H1 (cell line): Measurements from ENCODE around the gene YEATS4. TPM values are rescaled to one million over a fixed set of nuclear protein-coding genes. Genes with fewer than 3 reads are reported as not detected.

ENCODE experiments used
- CTCF ChIA-PET: fragments of 300-600 bp; sonication (Branson Sonifier 250); formaldehyde crosslinking; loops from one replicate; lab custom pipeline; 2021; ENCODE audit not compliant: partially characterized antibody; lab: Charles Lee
- POLR2A ChIA-PET: fragments of 300-600 bp; sonication (Branson Sonifier 250); formaldehyde crosslinking; loops from one replicate; lab custom pipeline; 2021; ENCODE audit warnings: inconsistent platforms; ENCODE audit not compliant: partially characterized antibody; lab: Charles Lee
- DNase-seq, 2 experiments: peaks; one replicate each; pipeline versions ENCODE4 v3.0.0 to v3.0.0-alpha.2; 2010 to 2022; ENCODE audit warnings: low spot score in 2 of 2, low read depth in 1 of 2, mixed read lengths in 1 of 2
- FAIRE-seq: peaks from 2 replicates; lab custom pipeline; 2011; peaks lifted over from hg19 to GRCh38; lab: Jason Lieb, UNC
- H2AFZ ChIP-seq: 2 replicates; pipeline ENCODE4 v1.8.1; 2012; ENCODE audit warnings: low read length, inconsistent platforms
- H2AK5ac ChIP-seq: 2 replicates; pipeline ENCODE4 v1.6.1; 2013; ENCODE audit warnings: low read depth, low read length
- H2BK120ac ChIP-seq: replicated peaks from 2 replicates; pipeline ENCODE3; 2013; ENCODE audit warnings: low read depth, low read length, inconsistent platforms
- H2BK12ac ChIP-seq: 2 replicates; pipeline ENCODE4 v1.6.1; 2013; ENCODE audit warnings: low read depth, low read length
- H2BK15ac ChIP-seq: 2 replicates; pipeline ENCODE4 v1.6.1; 2013; ENCODE audit warnings: low read length
- H2BK20ac ChIP-seq: 2 replicates; pipeline ENCODE4 v1.6.1; 2013; ENCODE audit warnings: low read length
- H2BK5ac ChIP-seq: 2 replicates; pipeline ENCODE4 v1.6.1; 2013; ENCODE audit warnings: low read depth, low read length
- H3K14ac ChIP-seq: 2 replicates; pipeline ENCODE4 v1.6.1; 2013; ENCODE audit warnings: inconsistent platforms; ENCODE audit not compliant: insufficient read length
- H3K18ac ChIP-seq: 2 replicates; pipeline ENCODE4 v1.6.1; 2013; ENCODE audit warnings: low read length; ENCODE audit errors: extremely low read depth
- H3K23ac ChIP-seq: 2 replicates; pipeline ENCODE4 v1.6.1; 2013; ENCODE audit warnings: inconsistent platforms; ENCODE audit not compliant: insufficient read length
- H3K23me2 ChIP-seq: 2 replicates; pipeline ENCODE4 v1.6.1; 2013; ENCODE audit warnings: low read depth, low read length
- H3K27ac ChIP-seq: 2 replicates; pipeline ENCODE4 v1.6.1; 2011; ENCODE audit warnings: low read depth, low read length, inconsistent platforms
- H3K27me3 ChIP-seq, 4 experiments: replicated peaks in 1 of 4; 1 replicate in 1 of 4; 2 replicates in 3 of 4; pipeline versions ENCODE4 v1.6.1 to v1.8.1; 2011 to 2013; ENCODE audit warnings: low read length in 3 of 4, mild to moderate bottlenecking in 3 of 4, inconsistent platforms in 2 of 4, mixed read lengths in 2 of 4, moderate library complexity in 1 of 4; ENCODE audit not compliant: control insufficient read depth in 3 of 4, insufficient read depth in 3 of 4; ENCODE audit errors: extremely low read depth in 1 of 4
- H3K36me3 ChIP-seq, 4 experiments: 2 replicates each; pipeline versions ENCODE4 v1.6.1 to v1.8.1; 2011 to 2013; ENCODE audit warnings: mild to moderate bottlenecking in 4 of 4, low read length in 3 of 4, moderate library complexity in 2 of 4, control low read depth in 1 of 4, inconsistent platforms in 1 of 4; ENCODE audit not compliant: insufficient read depth in 4 of 4, control insufficient read depth in 2 of 4
- H3K4ac ChIP-seq: replicated peaks from 2 replicates; pipeline ENCODE3; 2013; ENCODE audit warnings: low read length, low read depth, mixed read lengths, inconsistent platforms; ENCODE audit not compliant: insufficient read length
- H3K4me1 ChIP-seq, 4 experiments: replicated peaks in 1 of 4; 1 replicate in 1 of 4; 2 replicates in 3 of 4; pipeline versions ENCODE4 v1.6.1 to v1.8.1; 2011 to 2013; ENCODE audit warnings: low read length in 3 of 4, inconsistent platforms in 2 of 4, mixed read lengths in 1 of 4; ENCODE audit not compliant: insufficient read depth in 4 of 4, control insufficient read depth in 3 of 4
- H3K4me2 ChIP-seq, 2 experiments: 2 replicates each; pipeline versions ENCODE4 v1.6.1 to v1.8.1; 2011 to 2013; ENCODE audit warnings: low read depth in 2 of 2, low read length in 2 of 2, control low read depth in 1 of 2, inconsistent platforms in 1 of 2, mild to moderate bottlenecking in 1 of 2; ENCODE audit not compliant: insufficient read depth in 1 of 2
- H3K4me3 ChIP-seq, 4 experiments: fragments of 200-600, 300-600 bp in 1 of 4; sonication (generic), shearing (Covaris generic), sonication (Bioruptor Twin) in 1 of 4; 2 replicates each; pipeline versions ENCODE4 v1.5.1 to v1.8.1; 2011 to 2016; ENCODE audit warnings: low read length in 4 of 4, low read depth in 3 of 4, control low read depth in 2 of 4, inconsistent platforms in 2 of 4, mild to moderate bottlenecking in 2 of 4, mixed read lengths in 1 of 4, moderate library complexity in 1 of 4; ENCODE audit not compliant: insufficient read depth in 2 of 4; ENCODE audit errors: extremely low read depth in 1 of 4
- H3K56ac ChIP-seq: replicated peaks from 2 replicates; pipeline ENCODE3; 2013; ENCODE audit warnings: low read depth, mild to moderate bottlenecking, mixed read lengths, low read length, inconsistent platforms; ENCODE audit not compliant: insufficient read length
- H3K79me1 ChIP-seq: 2 replicates; pipeline ENCODE4 v1.6.1; 2013; ENCODE audit warnings: low read depth, low read length, control low read depth
- H3K79me2 ChIP-seq, 2 experiments: 2 replicates each; pipeline versions ENCODE4 v1.6.1 to v1.8.1; 2012 to 2013; ENCODE audit warnings: low read length in 2 of 2, mild to moderate bottlenecking in 2 of 2, inconsistent platforms in 1 of 2; ENCODE audit not compliant: insufficient read depth in 2 of 2, control insufficient read depth in 1 of 2
- H3K9ac ChIP-seq, 4 experiments: replicated peaks in 1 of 4; 1 replicate in 1 of 4; 2 replicates in 3 of 4; pipeline versions ENCODE4 v1.6.1 to v1.8.1; 2011 to 2013; ENCODE audit warnings: low read depth in 3 of 4, low read length in 3 of 4, control low read depth in 2 of 4, mild to moderate bottlenecking in 2 of 4, moderate library complexity in 2 of 4, inconsistent platforms in 1 of 4; ENCODE audit errors: extremely low read depth in 1 of 4
- H3K9me3 ChIP-seq, 2 experiments: 2 replicates each; pipeline versions ENCODE4 v1.6.1 to v1.8.1; 2012 to 2013; ENCODE audit warnings: mild to moderate bottlenecking in 2 of 2, moderate library complexity in 2 of 2, control low read depth in 1 of 2, inconsistent platforms in 1 of 2, low read depth in 1 of 2, low read length in 1 of 2, mixed read lengths in 1 of 2; ENCODE audit not compliant: insufficient read depth in 2 of 2
- H4K20me1 ChIP-seq, 2 experiments: replicated peaks in 1 of 2; 2 replicates each; pipeline versions ENCODE3 to v1.8.1; 2011 to 2013; ENCODE audit warnings: inconsistent platforms in 2 of 2, low read length in 2 of 2, mild to moderate bottlenecking in 1 of 2; ENCODE audit not compliant: insufficient read depth in 2 of 2, control insufficient read depth in 1 of 2
- H4K5ac ChIP-seq: 2 replicates; pipeline ENCODE4 v1.6.1; 2013; ENCODE audit warnings: low read length, low read depth, mixed read lengths, inconsistent platforms; ENCODE audit not compliant: insufficient read length
- H4K8ac ChIP-seq: 2 replicates; pipeline ENCODE4 v1.8.0; 2013; ENCODE audit warnings: mild to moderate bottlenecking, moderate library complexity, low read length, inconsistent platforms; ENCODE audit not compliant: insufficient read depth; ENCODE audit errors: extremely low read depth
- H4K91ac ChIP-seq: replicated peaks from 2 replicates; pipeline ENCODE3; 2013; ENCODE audit warnings: low read length, mixed read lengths, inconsistent platforms; ENCODE audit not compliant: insufficient read length
- BACH1 ChIP-seq: IDR thresholded peaks from 2 replicates; pipeline ENCODE4 v1.6.1; 2012; ENCODE audit warnings: low read length, improper control_type of control experiment
- BRCA1 ChIP-seq: IDR thresholded peaks from 2 replicates; pipeline ENCODE4 v1.6.1; 2012; ENCODE audit warnings: low read depth, low read length, improper control_type of control experiment
- CBX8 ChIP-seq: fragments of 300-800, 300-1000 bp; sonication (generic); IDR thresholded peaks from 2 replicates; pipeline ENCODE4 v1.7.1; 2016; ENCODE audit warnings: low read depth, low read length, borderline replicate concordance
- CHD2 ChIP-seq: IDR thresholded peaks from 2 replicates; pipeline ENCODE4 v1.6.1; 2012; ENCODE audit warnings: low read length, improper control_type of control experiment
- CREB1 ChIP-seq: IDR thresholded peaks from 2 replicates; pipeline ENCODE4 v1.6.1; 2012; ENCODE audit warnings: inconsistent platforms
- CTBP2 ChIP-seq: IDR thresholded peaks from 2 replicates; pipeline ENCODE4 v1.7.0; 2011; ENCODE audit warnings: borderline replicate concordance, mild to moderate bottlenecking, moderate library complexity, mixed read lengths, low read length; ENCODE audit not compliant: insufficient read depth, insufficient read length
- EGR1 ChIP-seq: IDR thresholded peaks from 2 replicates; pipeline ENCODE4 v1.6.1; 2011; ENCODE audit warnings: low read depth, low read length, borderline replicate concordance
- JUND ChIP-seq: IDR thresholded peaks from 2 replicates; pipeline ENCODE4 v1.6.1; 2011; ENCODE audit warnings: mild to moderate bottlenecking, improper control_type of control experiment, low read length
- MAFK ChIP-seq: IDR thresholded peaks from 2 replicates; pipeline ENCODE4 v1.6.1; 2012; ENCODE audit warnings: low read depth, mild to moderate bottlenecking, improper control_type of control experiment, low read length
- NANOG ChIP-seq: IDR thresholded peaks from 2 replicates; pipeline ENCODE4 v1.6.1; 2011; ENCODE audit warnings: low read length, low read depth, mild to moderate bottlenecking, inconsistent platforms; ENCODE audit not compliant: insufficient read depth, poor library complexity, severe bottlenecking
- POLR2A ChIP-seq, 2 experiments: IDR thresholded peaks; 1 replicate in 1 of 2; 2 replicates in 1 of 2; pipeline ENCODE4 v1.6.1; 2011; ENCODE audit warnings: low read depth in 2 of 2, low read length in 2 of 2, mild to moderate bottlenecking in 2 of 2; ENCODE audit errors: control extremely low read depth in 1 of 2
- SP1 ChIP-seq: IDR thresholded peaks from 2 replicates; pipeline ENCODE4 v1.6.1; 2011; ENCODE audit warnings: low read depth, low read length
- SP2 ChIP-seq: IDR thresholded peaks from 2 replicates; pipeline ENCODE4 v1.6.1; 2012; ENCODE audit warnings: mild to moderate bottlenecking, low read length, inconsistent platforms
- WGBS, 2 experiments: shearing (Covaris generic) in 1 of 2; methylation state at CpG; one replicate each; pipeline versions ENCODE4 v1.1.6 to v1.1.7; 2013 to 2015; ENCODE audit warnings: low lambda C conversion rate in 2 of 2, mixed read lengths in 2 of 2, inconsistent platforms in 1 of 2, low coverage in 1 of 2, missing lambda C conversion rate in 1 of 2; ENCODE audit not compliant: insufficient replicate concordance in 2 of 2, insufficient coverage in 1 of 2, insufficient read length in 1 of 2; ENCODE audit errors: extremely low coverage in 1 of 2, missing lambda C conversion rate in 1 of 2; 5-methylcytosine and 5-hydroxymethylcytosine counted together
- polyA plus RNA-seq, 7 experiments: library from polyadenylated mRNA; depleted of rRNA in 3 of 7; stranded (reverse) in 5 of 7; unstranded in 2 of 7; fragments of >200 nt in 5 of 7; fragments of 200-250 nt in 2 of 7; gene quantifications; 1 replicate in 5 of 7; 2 replicates in 1 of 7; 4 replicates in 1 of 7; pipeline versions ENCODE4 v1.2.1 to v1.2.3, GENCODE V29; 2011 to 2013; ENCODE audit warnings: missing spikeins in 2 of 7, mixed read lengths in 2 of 7
- total RNA-seq: library from RNA; stranded (reverse); fragmentation: NEBNext Ultra II Directional; extraction: Animal tissue kit (Norgen Biotek cat#: 25700); gene quantifications from 2 replicates; pipeline ENCODE4 v1.2.1, GENCODE V29; 2021
- TF ChIP-seq, protein P1 (sequence below): IDR thresholded peaks from 2 replicates; pipeline ENCODE4 v1.6.1; 2011; ENCODE audit warnings: low read length, improper control_type of control experiment
- TF ChIP-seq, protein P2 (sequence below): IDR thresholded peaks from 2 replicates; pipeline ENCODE4 v1.6.1; 2011; ENCODE audit warnings: low read depth, mild to moderate bottlenecking, low read length; ENCODE audit not compliant: insufficient read depth

YEATS4 gene
- total and polyA plus RNA-seq, 2 of the 8 experiments (the other 6 are each of a cell fraction or from before 2014, with no cell fraction given): 25.7 to 32.5 TPM

DNA sequence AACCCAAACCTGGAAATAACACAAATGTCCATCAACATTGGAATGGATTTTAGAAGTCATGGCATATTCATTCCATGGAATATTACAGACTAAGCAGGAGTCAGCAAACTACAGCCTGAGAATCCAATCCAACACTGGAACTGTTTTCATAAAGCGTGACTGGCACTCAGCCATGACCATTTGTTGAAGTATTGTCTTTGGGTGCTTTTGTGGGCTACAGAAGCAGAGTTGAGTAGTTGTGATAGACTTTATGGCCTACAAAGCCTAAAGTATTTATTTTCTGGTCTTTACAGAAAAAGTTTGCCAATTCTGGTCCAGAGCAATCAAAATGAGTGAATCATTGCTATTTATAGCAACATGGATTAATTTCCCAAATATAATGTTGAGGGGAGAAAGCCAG, 76.1 kb downstream of the YEATS4 start:
- CTCF ChIA-PET: no interaction called here
- H2BK5ac ChIP-seq: no peak overlapping the region
- no peaks in the 10 kb centered on the region for H3K36me3 ChIP-seq
- H2BK120ac ChIP-seq: no peak overlapping the region
- no peak overlapping the region for H3K4me2 ChIP-seq
- no peaks in the 10 kb centered on the region for H3K79me2 ChIP-seq
- H3K9me3 ChIP-seq: no peaks in the 10 kb centered on the region
- no peaks in the 10 kb centered on the region for H3K27me3 ChIP-seq
- FAIRE-seq (no peak), DNase-seq (no peak)
- H4K5ac ChIP-seq: no peak overlapping the region
- H4K20me1 ChIP-seq: no peaks in the 10 kb centered on the region
- H2AK5ac ChIP-seq: no peak overlapping the region
- H3K23ac ChIP-seq: no peak overlapping the region
- WGBS, 2 experiments: 60% methylated on average over 1 of the region's 1 CpG; no CpG with 5 or more reads in 1 of the 2 experiments
- no peak overlapping the region for H3K56ac ChIP-seq
- no peak overlapping the region for H4K91ac ChIP-seq
- H4K8ac ChIP-seq: no peak overlapping the region
- H3K18ac ChIP-seq: no peak overlapping the region
- no peak overlapping the region for H2BK20ac ChIP-seq
- no peak overlapping the region for H3K4ac ChIP-seq
- H3K4me1 ChIP-seq: 0 out of 7 replicates have a peak, but pooled peaks cover 0 to 3% (median 0%) of the 10 kb centered on the region in 4 experiments
- H2BK12ac ChIP-seq: no peak overlapping the region
- no peak overlapping the region for H2AFZ ChIP-seq
- H3K4me3 ChIP-seq: no peak overlapping the region
- POLR2A ChIA-PET: no interaction called here
- peaks cover 2% of the 10 kb centered on the region; the same call in 1 of the 2 replicates for H3K23me2 ChIP-seq
- H3K9ac ChIP-seq: no peak overlapping the region
- H3K14ac ChIP-seq: no peak overlapping the region
- H2BK15ac ChIP-seq: no peak overlapping the region
- H3K27ac ChIP-seq: no peak overlapping the region
- H3K79me1 ChIP-seq: no peaks in the 10 kb centered on the region
- TF ChIP-seq MAFK (no peak), CTBP2 (no peak), CBX8 (no peak), BACH1 (no peak), EGR1 (no peak), CHD2 (no peak), JUND (no peak), NANOG (no peak), CREB1 (no peak), POLR2A (IDR thresholded peaks at IDR 0.05; ENCODE audit: control extremely low read depth in 1 of 2, low read depth in 2 of 2, low read length in 2 of 2) (no peak), SP2 (no peak), SP1 (no peak), BRCA1 (no peak)
- TF ChIP-seq, protein P1, sequence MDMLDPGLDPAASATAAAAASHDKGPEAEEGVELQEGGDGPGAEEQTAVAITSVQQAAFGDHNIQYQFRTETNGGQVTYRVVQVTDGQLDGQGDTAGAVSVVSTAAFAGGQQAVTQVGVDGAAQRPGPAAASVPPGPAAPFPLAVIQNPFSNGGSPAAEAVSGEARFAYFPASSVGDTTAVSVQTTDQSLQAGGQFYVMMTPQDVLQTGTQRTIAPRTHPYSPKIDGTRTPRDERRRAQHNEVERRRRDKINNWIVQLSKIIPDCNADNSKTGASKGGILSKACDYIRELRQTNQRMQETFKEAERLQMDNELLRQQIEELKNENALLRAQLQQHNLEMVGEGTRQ: no peak
- TF ChIP-seq, protein P2, sequence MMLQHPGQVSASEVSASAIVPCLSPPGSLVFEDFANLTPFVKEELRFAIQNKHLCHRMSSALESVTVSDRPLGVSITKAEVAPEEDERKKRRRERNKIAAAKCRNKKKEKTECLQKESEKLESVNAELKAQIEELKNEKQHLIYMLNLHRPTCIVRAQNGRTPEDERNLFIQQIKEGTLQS: no peak
